HepG2 (cell line): Measurements from ENCODE around the gene THBS1. TPM values are rescaled to one million over a fixed set of nuclear protein-coding genes. Genes with fewer than 3 reads are reported as not detected.

Experiments
- EP300 ChIP-seq, 3 experiments: sonication (generic) in 1 of 3; formaldehyde crosslinking in 1 of 3; IDR thresholded peaks; 2 replicates each; pipeline versions ENCODE4 v1.5.1 to v1.6.1; 2011 to 2020; ENCODE audit warnings: low read depth in 2 of 3, low read length in 2 of 3, borderline replicate concordance in 1 of 3, improper control_type of control experiment in 1 of 3, mild to moderate bottlenecking in 1 of 3, missing genetic modification reagents in 1 of 3, moderate library complexity in 1 of 3
- KLF16 ChIP-seq, 2 experiments: sonication (generic) in 1 of 2; formaldehyde crosslinking in 1 of 2; IDR thresholded peaks; 2 replicates each; pipeline versions ENCODE4 v1.6.1 to v1.8.0; 2016 to 2023; ENCODE audit warnings: missing genetic modification reagents in 2 of 2, missing compliant biosample characterization in 1 of 2
- NFYB ChIP-seq: sonication (generic); formaldehyde crosslinking; IDR thresholded peaks from 2 replicates; pipeline ENCODE4 v1.4.0; 2020; ENCODE audit warnings: missing genetic modification reagents
- RNF2 ChIP-seq: fragments of 450-650 bp; conservative IDR thresholded peaks from 2 replicates; pipeline ENCODE4 v1.6.1; 2016; ENCODE audit warnings: low read depth
- ZFP36L1 ChIP-seq: sonication (generic); formaldehyde crosslinking; IDR thresholded peaks from 2 replicates; pipeline ENCODE4 v1.8.0; 2022; ENCODE audit warnings: mild to moderate bottlenecking, missing genetic modification reagents, moderate library complexity
- ZMYM2 ChIP-seq: sonication (generic); formaldehyde crosslinking; IDR thresholded peaks from 2 replicates; pipeline ENCODE4 v1.8.0; 2022; ENCODE audit warnings: mild to moderate bottlenecking, missing genetic modification reagents
- ZNF354B ChIP-seq: sonication (generic); formaldehyde crosslinking; IDR thresholded peaks from 2 replicates; pipeline ENCODE4 v1.8.0; 2022; ENCODE audit warnings: mild to moderate bottlenecking, missing genetic modification reagents
- ZNF549 ChIP-seq: sonication (generic); formaldehyde crosslinking; IDR thresholded peaks from 2 replicates; pipeline ENCODE4 v1.5.0; 2020; ENCODE audit warnings: missing genetic modification reagents
- ZNF724P ChIP-seq: sonication (generic); formaldehyde crosslinking; IDR thresholded peaks from 2 replicates; pipeline ENCODE4 v1.8.0; 2022; ENCODE audit warnings: missing genetic modification reagents, borderline replicate concordance
- ZNF788 ChIP-seq: sonication (generic); formaldehyde crosslinking; IDR thresholded peaks from 2 replicates; pipeline ENCODE4 v1.5.0; 2020; ENCODE audit warnings: mild to moderate bottlenecking, missing genetic modification reagents, borderline replicate concordance
- polyA plus RNA-seq, 8 experiments: library from polyadenylated mRNA; depleted of rRNA in 3 of 8; stranded (reverse) in 7 of 8; unstranded in 1 of 8; fragments of >200 nt; fragmentation: Illumina TruSeq in 4 of 8; extraction: Trizol in 4 of 8; gene quantifications; 2 replicates each; pipeline versions ENCODE4 v1.2.1 to v1.2.3, GENCODE V29; 2011 to 2016; ENCODE audit warnings: low read depth in 4 of 8, missing spikeins in 1 of 8, mixed read lengths in 1 of 8; ENCODE audit not compliant: insufficient read depth in 1 of 8
- total RNA-seq, 5 experiments: library from RNA; depleted of rRNA; stranded (reverse); fragments of >200 nt; fragmentation: Illumina TruSeq; extraction: Trizol; gene quantifications; 2 replicates each; pipeline ENCODE4 v1.2.3, GENCODE V29; 2016; ENCODE audit warnings: low read depth in 1 of 5
- TF ChIP-seq, protein P1 (sequence below): sonication (generic); formaldehyde crosslinking; IDR thresholded peaks from 2 replicates; pipeline ENCODE4 v1.8.1; 2023; ENCODE audit warnings: mild to moderate bottlenecking, moderate library complexity, missing genetic modification reagents
- TF ChIP-seq, protein P2 (sequence below): sonication (generic); formaldehyde crosslinking; IDR thresholded peaks from 2 replicates; pipeline ENCODE4 v1.4.0; 2020; ENCODE audit warnings: missing genetic modification reagents
- TF ChIP-seq, protein P3 (sequence below): sonication (generic); formaldehyde crosslinking; IDR thresholded peaks from 2 replicates; pipeline ENCODE4 v1.4.0; 2020; ENCODE audit warnings: missing genetic modification reagents
- TF ChIP-seq, protein P4 (sequence below): sonication (generic); formaldehyde crosslinking; IDR thresholded peaks from 2 replicates; pipeline ENCODE4 v1.4.0; 2020; ENCODE audit warnings: missing genetic modification reagents
- TF ChIP-seq, protein P5 (sequence below): sonication (generic); formaldehyde crosslinking; IDR thresholded peaks from 2 replicates; pipeline ENCODE4 v1.5.0; 2020; ENCODE audit warnings: mild to moderate bottlenecking, missing genetic modification reagents, borderline replicate concordance

The THBS1 gene
- total and polyA plus RNA-seq, 2 of the 13 experiments (the other 11 are each of a cell fraction or from before 2014, with no cell fraction given): 54.7 to 67.1 TPM

DNA sequence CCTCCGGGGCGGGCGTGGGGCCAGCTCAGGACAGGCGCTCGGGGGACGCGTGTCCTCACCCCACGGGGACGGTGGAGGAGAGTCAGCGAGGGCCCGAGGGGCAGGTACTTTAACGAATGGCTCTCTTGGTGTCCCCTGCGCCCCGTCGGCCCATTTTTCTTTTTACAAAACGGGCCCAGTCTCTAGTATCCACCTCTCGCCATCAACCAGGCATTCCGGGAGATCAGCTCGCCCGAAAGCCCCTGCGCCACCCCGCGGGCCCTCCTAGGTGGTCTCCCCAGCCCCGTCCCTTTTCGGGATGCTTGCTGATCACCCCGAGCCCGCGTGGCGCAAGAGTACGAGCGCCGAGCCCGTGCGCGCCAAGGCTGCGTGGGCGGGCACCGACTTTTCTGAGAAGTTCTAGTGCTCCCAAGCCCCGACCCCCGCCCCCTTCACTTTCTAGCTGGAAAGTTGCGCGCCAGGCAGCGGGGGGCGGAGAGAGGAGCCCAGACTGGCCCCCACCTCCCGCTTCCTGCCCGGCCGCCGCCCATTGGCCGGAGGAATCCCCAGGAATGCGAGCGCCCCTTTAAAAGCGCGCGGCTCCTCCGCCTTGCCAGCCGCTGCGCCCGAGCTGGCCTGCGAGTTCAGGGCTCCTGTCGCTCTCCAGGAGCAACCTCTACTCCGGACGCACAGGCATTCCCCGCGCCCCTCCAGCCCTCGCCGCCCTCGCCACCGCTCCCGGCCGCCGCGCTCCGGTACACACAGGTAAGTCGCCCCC, at the start of gene THBS1 (continued):
- TF ChIP-seq EP300 (IDR thresholded peaks at IDR 0.05; ENCODE audit: low read depth in 2 of 2, low read length in 2 of 2): no peak
- TF ChIP-seq EP300 (CRISPR knock-in tag; IDR thresholded peaks at IDR 0.05; ENCODE audit: borderline replicate concordance): no peak
- TF ChIP-seq, protein P1, sequence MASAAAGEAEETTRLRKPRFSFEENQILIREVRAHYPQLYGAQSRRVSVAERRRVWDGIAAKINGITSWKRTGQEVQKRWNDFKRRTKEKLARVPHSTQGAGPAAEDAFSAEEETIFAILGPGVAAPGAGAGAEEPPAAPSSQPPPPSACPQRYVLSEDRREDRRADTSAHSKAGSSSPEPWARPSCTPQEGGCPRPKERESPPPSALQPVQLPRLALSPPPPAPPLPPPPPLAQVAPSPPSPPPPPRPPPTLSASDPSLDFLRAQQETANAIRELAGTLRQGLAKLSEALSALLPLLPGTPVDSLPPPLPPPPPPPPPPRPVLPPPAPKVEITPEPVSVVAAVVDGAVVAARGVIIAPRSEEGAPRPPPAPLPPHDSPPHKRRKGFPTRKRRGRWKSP (CRISPR knock-in tag): no peak; the same call in 1 of the 2 replicates
- TF ChIP-seq, protein P2, sequence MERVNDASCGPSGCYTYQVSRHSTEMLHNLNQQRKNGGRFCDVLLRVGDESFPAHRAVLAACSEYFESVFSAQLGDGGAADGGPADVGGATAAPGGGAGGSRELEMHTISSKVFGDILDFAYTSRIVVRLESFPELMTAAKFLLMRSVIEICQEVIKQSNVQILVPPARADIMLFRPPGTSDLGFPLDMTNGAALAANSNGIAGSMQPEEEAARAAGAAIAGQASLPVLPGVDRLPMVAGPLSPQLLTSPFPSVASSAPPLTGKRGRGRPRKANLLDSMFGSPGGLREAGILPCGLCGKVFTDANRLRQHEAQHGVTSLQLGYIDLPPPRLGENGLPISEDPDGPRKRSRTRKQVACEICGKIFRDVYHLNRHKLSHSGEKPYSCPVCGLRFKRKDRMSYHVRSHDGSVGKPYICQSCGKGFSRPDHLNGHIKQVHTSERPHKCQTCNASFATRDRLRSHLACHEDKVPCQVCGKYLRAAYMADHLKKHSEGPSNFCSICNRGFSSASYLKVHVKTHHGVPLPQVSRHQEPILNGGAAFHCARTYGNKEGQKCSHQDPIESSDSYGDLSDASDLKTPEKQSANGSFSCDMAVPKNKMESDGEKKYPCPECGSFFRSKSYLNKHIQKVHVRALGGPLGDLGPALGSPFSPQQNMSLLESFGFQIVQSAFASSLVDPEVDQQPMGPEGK (CRISPR knock-in tag): peak; percentile 96
- 0 out of 4 replicates have a peak, but pooled peaks of 1 of the 2 experiments have one; percentile 53 for TF ChIP-seq KLF16 (CRISPR knock-in tag; IDR thresholded peaks at IDR 0.05)
- 0 out of 2 replicates have a peak, but pooled peaks have one; percentile 59 for TF ChIP-seq ZFP36L1 (CRISPR knock-in tag)
- TF ChIP-seq, protein P3, sequence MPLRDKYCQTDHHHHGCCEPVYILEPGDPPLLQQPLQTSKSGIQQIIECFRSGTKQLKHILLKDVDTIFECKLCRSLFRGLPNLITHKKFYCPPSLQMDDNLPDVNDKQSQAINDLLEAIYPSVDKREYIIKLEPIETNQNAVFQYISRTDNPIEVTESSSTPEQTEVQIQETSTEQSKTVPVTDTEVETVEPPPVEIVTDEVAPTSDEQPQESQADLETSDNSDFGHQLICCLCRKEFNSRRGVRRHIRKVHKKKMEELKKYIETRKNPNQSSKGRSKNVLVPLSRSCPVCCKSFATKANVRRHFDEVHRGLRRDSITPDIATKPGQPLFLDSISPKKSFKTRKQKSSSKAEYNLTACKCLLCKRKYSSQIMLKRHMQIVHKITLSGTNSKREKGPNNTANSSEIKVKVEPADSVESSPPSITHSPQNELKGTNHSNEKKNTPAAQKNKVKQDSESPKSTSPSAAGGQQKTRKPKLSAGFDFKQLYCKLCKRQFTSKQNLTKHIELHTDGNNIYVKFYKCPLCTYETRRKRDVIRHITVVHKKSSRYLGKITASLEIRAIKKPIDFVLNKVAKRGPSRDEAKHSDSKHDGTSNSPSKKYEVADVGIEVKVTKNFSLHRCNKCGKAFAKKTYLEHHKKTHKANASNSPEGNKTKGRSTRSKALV (CRISPR knock-in tag): peak; percentile 91
- no peak for TF ChIP-seq ZNF549
- TF ChIP-seq, protein P4, sequence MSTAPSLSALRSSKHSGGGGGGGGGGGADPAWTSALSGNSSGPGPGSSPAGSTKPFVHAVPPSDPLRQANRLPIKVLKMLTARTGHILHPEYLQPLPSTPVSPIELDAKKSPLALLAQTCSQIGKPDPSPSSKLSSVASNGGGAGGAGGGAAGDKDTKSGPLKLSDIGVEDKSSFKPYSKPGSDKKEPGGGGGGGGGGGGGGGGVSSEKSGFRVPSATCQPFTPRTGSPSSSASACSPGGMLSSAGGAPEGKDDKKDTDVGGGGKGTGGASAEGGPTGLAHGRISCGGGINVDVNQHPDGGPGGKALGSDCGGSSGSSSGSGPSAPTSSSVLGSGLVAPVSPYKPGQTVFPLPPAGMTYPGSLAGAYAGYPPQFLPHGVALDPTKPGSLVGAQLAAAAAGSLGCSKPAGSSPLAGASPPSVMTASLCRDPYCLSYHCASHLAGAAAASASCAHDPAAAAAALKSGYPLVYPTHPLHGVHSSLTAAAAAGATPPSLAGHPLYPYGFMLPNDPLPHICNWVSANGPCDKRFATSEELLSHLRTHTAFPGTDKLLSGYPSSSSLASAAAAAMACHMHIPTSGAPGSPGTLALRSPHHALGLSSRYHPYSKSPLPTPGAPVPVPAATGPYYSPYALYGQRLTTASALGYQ (CRISPR knock-in tag): no peak
- peak; percentile 88; the same call in 1 of the 2 replicates for TF ChIP-seq ZNF788 (CRISPR knock-in tag)
- TF ChIP-seq ZNF354B (CRISPR knock-in tag): no peak
- TF ChIP-seq, protein P5, sequence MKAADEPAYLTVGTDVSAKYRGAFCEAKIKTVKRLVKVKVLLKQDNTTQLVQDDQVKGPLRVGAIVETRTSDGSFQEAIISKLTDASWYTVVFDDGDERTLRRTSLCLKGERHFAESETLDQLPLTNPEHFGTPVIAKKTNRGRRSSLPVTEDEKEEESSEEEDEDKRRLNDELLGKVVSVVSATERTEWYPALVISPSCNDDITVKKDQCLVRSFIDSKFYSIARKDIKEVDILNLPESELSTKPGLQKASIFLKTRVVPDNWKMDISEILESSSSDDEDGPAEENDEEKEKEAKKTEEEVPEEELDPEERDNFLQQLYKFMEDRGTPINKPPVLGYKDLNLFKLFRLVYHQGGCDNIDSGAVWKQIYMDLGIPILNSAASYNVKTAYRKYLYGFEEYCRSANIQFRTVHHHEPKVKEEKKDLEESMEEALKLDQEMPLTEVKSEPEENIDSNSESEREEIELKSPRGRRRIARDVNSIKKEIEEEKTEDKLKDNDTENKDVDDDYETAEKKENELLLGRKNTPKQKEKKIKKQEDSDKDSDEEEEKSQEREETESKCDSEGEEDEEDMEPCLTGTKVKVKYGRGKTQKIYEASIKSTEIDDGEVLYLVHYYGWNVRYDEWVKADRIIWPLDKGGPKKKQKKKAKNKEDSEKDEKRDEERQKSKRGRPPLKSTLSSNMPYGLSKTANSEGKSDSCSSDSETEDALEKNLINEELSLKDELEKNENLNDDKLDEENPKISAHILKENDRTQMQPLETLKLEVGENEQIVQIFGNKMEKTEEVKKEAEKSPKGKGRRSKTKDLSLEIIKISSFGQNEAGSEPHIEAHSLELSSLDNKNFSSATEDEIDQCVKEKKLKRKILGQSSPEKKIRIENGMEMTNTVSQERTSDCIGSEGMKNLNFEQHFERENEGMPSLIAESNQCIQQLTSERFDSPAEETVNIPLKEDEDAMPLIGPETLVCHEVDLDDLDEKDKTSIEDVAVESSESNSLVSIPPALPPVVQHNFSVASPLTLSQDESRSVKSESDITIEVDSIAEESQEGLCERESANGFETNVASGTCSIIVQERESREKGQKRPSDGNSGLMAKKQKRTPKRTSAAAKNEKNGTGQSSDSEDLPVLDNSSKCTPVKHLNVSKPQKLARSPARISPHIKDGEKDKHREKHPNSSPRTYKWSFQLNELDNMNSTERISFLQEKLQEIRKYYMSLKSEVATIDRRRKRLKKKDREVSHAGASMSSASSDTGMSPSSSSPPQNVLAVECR (CRISPR knock-in tag): peak; percentile 53
- TF ChIP-seq ZMYM2 (CRISPR knock-in tag): peak; percentile 57; the same call in 1 of the 2 replicates
- TF ChIP-seq ZNF724P (CRISPR knock-in tag): peak; percentile 25; the same call in 1 of the 2 replicates
- peak; percentile 82 for TF ChIP-seq NFYB (CRISPR knock-in tag)
- peak; percentile 53; the same call in 1 of the 2 replicates for TF ChIP-seq RNF2
